HL-60 (cell line): Measurements from ENCODE around the gene HNRNPA0.
"Not testable (repeated sequence)": the region's sequence is repeated elsewhere in the genome, so short reads cannot be mapped to it uniquely, and the experiment has no call there.

Source experiments
- DNase-seq, 2 experiments: peaks; one replicate each; pipeline ENCODE4 v3.0.0-alpha.2; 2010 to 2020; ENCODE audit warnings: low read depth in 1 of 2, low spot score in 1 of 2
- H3K27ac ChIP-seq: fragments of 250-450 bp; sonication (Bioruptor Pico); replicated peaks from 2 replicates; pipeline ENCODE4 v1.5.1; 2020; ENCODE audit warnings: mild to moderate bottlenecking, moderate library complexity
- H3K27me3 ChIP-seq: fragments of 250-450 bp; sonication (Bioruptor Pico); 2 replicates; pipeline ENCODE4 v1.5.1; 2021; ENCODE audit warnings: mild to moderate bottlenecking, moderate library complexity; ENCODE audit not compliant: insufficient read depth, poor library complexity, severe bottlenecking
- H3K4me3 ChIP-seq: replicated peaks from 2 replicates; pipeline ENCODE4 v1.5.1; 2011; ENCODE audit warnings: mild to moderate bottlenecking, control low read depth, low read length; ENCODE audit not compliant: insufficient read depth
- CTCF ChIP-seq: IDR thresholded peaks from one replicate; pipeline ENCODE4 v1.5.1; 2011; ENCODE audit warnings: low read length, control low read depth, inconsistent platforms; ENCODE audit not compliant: insufficient read depth
- GABPA ChIP-seq: IDR thresholded peaks from 2 replicates; pipeline ENCODE4 v1.6.1; 2012; ENCODE audit warnings: low read depth
- POLR2AphosphoS5 ChIP-seq: IDR thresholded peaks from 2 replicates; pipeline ENCODE4 v1.6.1; 2012; ENCODE audit warnings: low read depth
- REST ChIP-seq: IDR thresholded peaks from 2 replicates; pipeline ENCODE4 v1.6.1; 2012; ENCODE audit warnings: low read depth; ENCODE audit not compliant: insufficient replicate concordance
- SPI1 ChIP-seq: IDR thresholded peaks from 2 replicates; pipeline ENCODE4 v1.6.1; 2012; ENCODE audit warnings: low read depth, mild to moderate bottlenecking, borderline replicate concordance

The HNRNPA0 gene

DNA sequence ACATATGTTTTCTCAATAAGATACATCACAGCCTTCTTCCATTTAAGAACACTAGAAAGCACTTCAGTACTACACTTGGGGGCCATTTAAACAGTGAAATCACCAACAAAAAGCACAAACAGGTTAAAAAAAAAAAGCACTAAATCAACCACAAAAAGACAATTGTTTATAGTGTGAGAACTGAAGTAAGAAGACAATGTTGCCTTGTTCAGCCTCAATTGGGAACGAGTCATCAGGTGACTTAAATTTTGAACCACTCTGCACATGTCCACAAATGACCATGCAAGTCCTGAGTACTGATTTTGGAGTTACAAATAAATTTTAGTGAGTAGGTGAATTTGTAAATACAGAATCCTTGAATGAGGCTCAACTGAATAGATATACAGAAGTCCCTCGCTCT lies 37.2 kb upstream of the HNRNPA0 start:
- DNase-seq, result no peak
- no peak overlapping the region for H3K4me3 ChIP-seq

GRCh38 chr5:137788560-137788959 lies 34.4 kb upstream of the HNRNPA0 start:
- not testable (repeated sequence) for H3K4me3 ChIP-seq, DNase-seq, H3K27me3 ChIP-seq, H3K27ac ChIP-seq

More for the DNA sequence above, 37.2 kb upstream of the HNRNPA0 start:
- TF ChIP-seq CTCF, result no peak
- TF ChIP-seq POLR2AphosphoS5, result no peak
- Histone ChIP-seq H3K27ac (no peak overlapping the region), H3K27me3 (no peaks in the 10 kb centered on the region)

GRCh38 chr5:137782984-137783536 lies 28.9 kb upstream of the HNRNPA0 start:
- Histone ChIP-seq H3K27ac (no peak overlapping the region), H3K4me3 (no peak overlapping the region), H3K27me3 (no peaks in the 10 kb centered on the region)
- DNase-seq, result no peak
- TF ChIP-seq POLR2AphosphoS5 (no peak), CTCF (no peak), GABPA (no peak), SPI1 (no peak), REST (no peak)

DNA sequence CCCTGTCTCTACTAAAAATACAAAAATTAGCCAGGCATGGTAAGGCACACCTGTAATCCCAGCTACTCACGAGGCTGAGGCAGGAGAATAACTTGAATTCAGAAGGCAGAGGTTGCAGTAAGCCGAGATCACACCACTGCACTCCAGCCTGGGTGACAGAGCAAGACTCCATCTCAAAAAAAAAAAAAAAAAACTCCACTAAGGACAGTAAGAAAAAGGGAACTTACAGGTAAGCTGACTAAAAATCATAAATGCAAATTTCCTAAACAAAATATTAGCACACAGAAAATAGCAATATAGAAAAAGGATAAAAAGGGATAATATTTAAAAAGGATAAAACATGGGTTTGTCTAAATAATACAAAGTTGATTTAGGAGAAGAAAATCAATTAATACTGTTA lies 27.9 kb upstream of the HNRNPA0 start:
- no peak for DNase-seq
- no peak for TF ChIP-seq CTCF
- TF ChIP-seq REST, result no peak
- TF ChIP-seq GABPA, result no peak
- no peak for TF ChIP-seq POLR2AphosphoS5
- no peak for TF ChIP-seq SPI1
- H3K27ac ChIP-seq, result no peak overlapping the region
- no peaks in the 10 kb centered on the region for H3K27me3 ChIP-seq
- no peak overlapping the region for H3K4me3 ChIP-seq
